ENCODE measurements around the gene RPS14. TPM values are rescaled to one million over a fixed set of nuclear protein-coding genes. Genes with fewer than 3 reads are reported as not detected.

The RPS14 gene
- total RNA-seq, 1 donor from 2014 or later, result 3,639 TPM

DNA sequence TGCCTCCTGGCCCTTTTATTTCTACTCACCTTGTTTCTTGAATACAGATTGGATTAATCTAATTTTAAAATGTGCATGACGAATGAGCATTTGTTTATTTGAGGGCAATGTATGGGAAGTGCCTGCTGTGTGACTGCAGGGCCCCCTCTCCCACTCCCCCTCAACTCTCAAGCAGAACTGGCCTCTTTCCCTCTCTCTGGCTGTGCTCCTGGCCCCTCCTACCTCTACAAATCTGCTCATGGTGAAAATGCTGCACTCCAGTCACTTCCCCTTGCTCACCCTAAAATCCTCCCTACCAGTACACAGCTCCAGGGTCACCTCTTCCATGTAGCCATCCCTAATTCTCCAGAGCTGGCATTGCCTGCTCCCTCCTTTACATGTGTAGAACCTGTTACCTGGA lies 41.2 kb upstream of the RPS14 start:
- Mint-ChIP-seq H3K4me3 (peak overlapping the region; percentile 5), H3K4me1 (peaks cover 55% of the 10 kb centered on the region), H3K27ac (no peak overlapping the region), H3K36me3 (peaks cover 4% of the 10 kb centered on the region), H3K27me3 (ENCODE audit: insufficient read depth, low read depth) (peaks cover 5% of the 10 kb centered on the region), H3K9me3 (no peaks in the 10 kb centered on the region)
- H3K79me2 ChIP-seq (ENCODE audit: low read depth), result peaks cover 95% of the 10 kb centered on the region
- no peak overlapping the region for H3K9ac ChIP-seq
- H3K4me2 ChIP-seq, result peak overlapping the region; percentile 12
- no peak for DNase-seq (ENCODE audit: low spot score)
- H3K4me3 ChIP-seq, result no peak overlapping the region
- peaks cover 44% of the 10 kb centered on the region for H3K4me1 ChIP-seq
- no peaks in the 10 kb centered on the region for H3K36me3 ChIP-seq
- no peak overlapping the region for H2AFZ ChIP-seq (replicated peaks)
- TF ChIP-seq, protein P1, sequence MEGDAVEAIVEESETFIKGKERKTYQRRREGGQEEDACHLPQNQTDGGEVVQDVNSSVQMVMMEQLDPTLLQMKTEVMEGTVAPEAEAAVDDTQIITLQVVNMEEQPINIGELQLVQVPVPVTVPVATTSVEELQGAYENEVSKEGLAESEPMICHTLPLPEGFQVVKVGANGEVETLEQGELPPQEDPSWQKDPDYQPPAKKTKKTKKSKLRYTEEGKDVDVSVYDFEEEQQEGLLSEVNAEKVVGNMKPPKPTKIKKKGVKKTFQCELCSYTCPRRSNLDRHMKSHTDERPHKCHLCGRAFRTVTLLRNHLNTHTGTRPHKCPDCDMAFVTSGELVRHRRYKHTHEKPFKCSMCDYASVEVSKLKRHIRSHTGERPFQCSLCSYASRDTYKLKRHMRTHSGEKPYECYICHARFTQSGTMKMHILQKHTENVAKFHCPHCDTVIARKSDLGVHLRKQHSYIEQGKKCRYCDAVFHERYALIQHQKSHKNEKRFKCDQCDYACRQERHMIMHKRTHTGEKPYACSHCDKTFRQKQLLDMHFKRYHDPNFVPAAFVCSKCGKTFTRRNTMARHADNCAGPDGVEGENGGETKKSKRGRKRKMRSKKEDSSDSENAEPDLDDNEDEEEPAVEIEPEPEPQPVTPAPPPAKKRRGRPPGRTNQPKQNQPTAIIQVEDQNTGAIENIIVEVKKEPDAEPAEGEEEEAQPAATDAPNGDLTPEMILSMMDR (IDR thresholded peaks at IDR 0.05), result no peak
- TF ChIP-seq EZH2 (IDR thresholded peaks at IDR 0.05) (no peak), EZH2phosphoT487 (IDR thresholded peaks at IDR 0.05) (no peak)
- H3K9me3 ChIP-seq (ENCODE audit: low read depth), result no peaks in the 10 kb centered on the region
- peaks cover 33% of the 10 kb centered on the region for H3F3A ChIP-seq (ENCODE audit: low read depth)
- no peaks in the 10 kb centered on the region for H3K27me3 ChIP-seq
- H3K27ac ChIP-seq, result no peak overlapping the region
- H4K20me1 ChIP-seq (ENCODE audit: low read depth), result peaks cover 48% of the 10 kb centered on the region

DNA sequence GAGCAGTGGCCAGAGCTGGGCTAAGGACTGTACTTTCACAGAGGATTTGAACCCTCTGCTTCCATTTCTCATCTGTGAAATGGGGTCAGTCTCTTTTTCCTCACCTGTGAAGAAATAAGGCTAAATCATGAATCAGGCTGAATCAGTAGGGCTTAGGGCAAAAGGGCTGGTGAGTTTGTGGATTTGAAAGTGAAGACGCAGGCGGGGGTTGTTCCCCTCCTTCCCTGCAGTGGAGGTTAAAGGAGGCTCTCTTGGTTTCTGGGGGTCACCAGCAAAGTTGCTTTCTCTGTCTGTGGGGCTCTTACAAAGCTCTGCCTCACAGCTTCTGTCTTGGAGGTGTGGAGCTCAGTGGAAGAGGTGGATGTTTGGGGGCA lies 40.7 kb upstream of the RPS14 start:
- H2AFZ ChIP-seq (replicated peaks), result no peak overlapping the region
- no peaks in the 10 kb centered on the region for H3K36me3 ChIP-seq
- Mint-ChIP-seq H3K4me3 (no peak overlapping the region), H3K27ac (peak overlapping the region; percentile 2), H3K9me3 (no peaks in the 10 kb centered on the region), H3K27me3 (ENCODE audit: insufficient read depth, low read depth) (peaks cover 5% of the 10 kb centered on the region), H3K36me3 (peaks cover 2% of the 10 kb centered on the region), H3K4me1 (peaks cover 53% of the 10 kb centered on the region)
- TF ChIP-seq EZH2 (IDR thresholded peaks at IDR 0.05) (no peak), EZH2phosphoT487 (IDR thresholded peaks at IDR 0.05) (no peak)
- no peaks in the 10 kb centered on the region for H3K9me3 ChIP-seq (ENCODE audit: low read depth)
- H3K9ac ChIP-seq, result no peak overlapping the region
- no peak overlapping the region for H3K27ac ChIP-seq
- H3K4me1 ChIP-seq, result peaks cover 44% of the 10 kb centered on the region
- H3K4me2 ChIP-seq, result peak overlapping the region; percentile 12
- peaks cover 90% of the 10 kb centered on the region for H3K79me2 ChIP-seq (ENCODE audit: low read depth)
- H3K27me3 ChIP-seq, result no peaks in the 10 kb centered on the region
- no peak overlapping the region for H3K4me3 ChIP-seq
- peaks cover 33% of the 10 kb centered on the region for H3F3A ChIP-seq (ENCODE audit: low read depth)
- H4K20me1 ChIP-seq (ENCODE audit: low read depth), result peaks cover 48% of the 10 kb centered on the region
- DNase-seq (ENCODE audit: low spot score), result no peak

DNA sequence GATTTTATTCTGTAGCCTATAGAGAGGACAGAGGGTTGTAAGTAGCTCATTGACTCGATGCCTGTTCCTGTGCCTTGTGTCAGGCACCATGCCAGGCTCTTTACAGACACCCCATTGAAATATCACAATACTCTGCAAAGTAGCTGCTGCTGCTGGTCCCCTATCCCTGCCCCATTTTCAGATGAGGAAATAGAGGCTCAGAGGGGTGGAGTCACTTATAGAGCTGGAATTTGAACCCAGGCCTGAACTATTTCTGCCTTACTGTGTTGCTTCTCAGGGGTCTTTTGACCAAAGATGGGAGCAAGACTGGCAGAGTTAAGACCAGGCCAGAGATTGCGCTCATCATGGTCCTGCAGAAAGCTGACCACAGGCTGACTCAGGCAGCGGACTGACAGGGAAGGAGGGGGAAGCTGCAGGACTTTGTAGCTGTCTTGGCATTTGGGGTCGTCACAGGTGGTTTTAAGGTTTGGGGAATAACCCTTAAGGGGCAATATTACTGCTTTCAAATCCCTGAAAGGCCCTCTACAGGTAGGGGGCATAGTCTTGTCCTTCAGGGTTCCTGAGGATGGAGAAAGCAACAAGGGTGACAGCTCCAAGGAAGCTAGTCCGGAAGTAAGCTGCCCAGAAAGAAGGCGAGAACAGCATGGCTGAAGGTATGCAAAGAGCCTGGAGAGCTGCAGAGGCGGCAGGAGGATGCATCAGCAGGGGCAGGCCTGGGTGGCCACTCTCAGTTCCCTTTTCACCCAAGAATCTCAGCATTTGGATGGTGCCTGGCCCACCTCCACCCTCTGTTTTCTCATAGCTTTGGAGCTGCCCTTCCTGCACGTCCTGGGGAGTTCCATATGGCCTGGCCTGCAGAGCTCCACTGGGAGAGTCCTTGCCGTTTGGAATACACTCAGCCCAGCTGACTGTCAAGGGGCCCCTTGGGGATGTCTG lies 40.1 kb upstream of the RPS14 start:
- H2AFZ ChIP-seq (replicated peaks), result no peak overlapping the region
- no peaks in the 10 kb centered on the region for H3K36me3 ChIP-seq
- peaks cover 50% of the 10 kb centered on the region for H3K4me1 ChIP-seq
- peaks cover 84% of the 10 kb centered on the region for H3K79me2 ChIP-seq (ENCODE audit: low read depth)
- peak overlapping the region; percentile 14 for H3K4me2 ChIP-seq
- H4K20me1 ChIP-seq (ENCODE audit: low read depth), result peaks cover 48% of the 10 kb centered on the region
- H3K27ac ChIP-seq, result no peak overlapping the region
- TF ChIP-seq EZH2phosphoT487 (IDR thresholded peaks at IDR 0.05), result no peak
- TF ChIP-seq EZH2 (IDR thresholded peaks at IDR 0.05), result no peak
- TF ChIP-seq, protein P1 (IDR thresholded peaks at IDR 0.05), result no peak
- H3F3A ChIP-seq (ENCODE audit: low read depth), result peaks cover 39% of the 10 kb centered on the region
- Mint-ChIP-seq H3K4me1 (peaks cover 58% of the 10 kb centered on the region), H3K9me3 (no peaks in the 10 kb centered on the region), H3K4me3 (no peak overlapping the region), H3K36me3 (peaks cover 2% of the 10 kb centered on the region), H3K27ac (peak overlapping the region; percentile 43), H3K27me3 (ENCODE audit: insufficient read depth, low read depth) (peaks cover 8% of the 10 kb centered on the region)
- no peak overlapping the region for H3K9ac ChIP-seq
- no peak for DNase-seq (ENCODE audit: low spot score)
- no peaks in the 10 kb centered on the region for H3K27me3 ChIP-seq
- H3K9me3 ChIP-seq (ENCODE audit: low read depth), result no peaks in the 10 kb centered on the region
- no peak overlapping the region for H3K4me3 ChIP-seq
